ENCODE data around the gene ANKRD13B.
A peak's percentile ranks its signal among the peaks of the same experiment; 100 is the strongest.

ANKRD13B gene

DNA sequence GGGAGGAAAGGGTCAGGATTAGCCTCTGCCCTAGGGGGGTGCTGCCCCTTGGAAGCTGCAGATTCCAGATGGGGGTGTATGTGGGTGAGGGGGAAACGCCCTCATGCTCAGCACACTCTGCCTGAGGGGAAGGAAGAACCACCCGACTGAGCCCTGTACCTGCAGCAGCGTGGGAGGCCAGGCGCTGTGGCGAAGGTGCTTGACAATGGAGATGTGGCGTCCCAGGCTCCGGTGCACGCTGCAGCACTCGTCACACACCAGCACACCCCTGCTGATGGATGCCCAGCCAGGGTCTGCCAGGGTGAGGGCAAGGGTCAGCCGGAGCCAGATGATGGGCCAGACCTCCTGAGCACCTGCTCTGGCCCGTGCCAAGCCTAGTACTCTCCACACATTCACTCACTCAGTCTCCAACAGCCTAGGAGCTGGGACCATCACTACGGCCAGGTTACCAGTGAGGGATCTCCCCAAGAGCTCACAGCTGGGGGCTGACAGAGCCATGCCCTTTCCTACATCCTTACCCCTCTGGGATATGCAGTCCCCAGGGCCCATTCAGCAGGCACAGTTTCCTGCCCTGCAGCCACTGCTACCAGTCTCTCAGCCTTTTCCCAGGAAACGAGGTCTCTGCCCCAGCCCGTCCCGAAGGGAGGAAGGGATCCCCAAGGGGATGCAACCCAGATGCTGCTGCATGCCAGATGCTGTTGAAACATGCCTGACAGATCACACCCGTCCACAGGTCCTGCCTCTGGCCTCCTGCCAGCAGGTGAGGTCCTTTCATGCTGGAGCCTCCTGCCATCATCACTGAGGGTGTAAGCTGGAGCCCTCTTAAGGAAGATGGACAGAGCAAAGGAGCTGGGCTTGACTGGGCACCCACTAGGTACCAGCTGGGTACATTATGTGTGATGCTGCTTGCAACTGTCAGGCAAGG lies 9.3 kb upstream of the ANKRD13B start:
- H3K4me3 ChIP-seq (ENCODE audit: low read depth, low read length), result no peak overlapping the region
- TF ChIP-seq, protein P1, sequence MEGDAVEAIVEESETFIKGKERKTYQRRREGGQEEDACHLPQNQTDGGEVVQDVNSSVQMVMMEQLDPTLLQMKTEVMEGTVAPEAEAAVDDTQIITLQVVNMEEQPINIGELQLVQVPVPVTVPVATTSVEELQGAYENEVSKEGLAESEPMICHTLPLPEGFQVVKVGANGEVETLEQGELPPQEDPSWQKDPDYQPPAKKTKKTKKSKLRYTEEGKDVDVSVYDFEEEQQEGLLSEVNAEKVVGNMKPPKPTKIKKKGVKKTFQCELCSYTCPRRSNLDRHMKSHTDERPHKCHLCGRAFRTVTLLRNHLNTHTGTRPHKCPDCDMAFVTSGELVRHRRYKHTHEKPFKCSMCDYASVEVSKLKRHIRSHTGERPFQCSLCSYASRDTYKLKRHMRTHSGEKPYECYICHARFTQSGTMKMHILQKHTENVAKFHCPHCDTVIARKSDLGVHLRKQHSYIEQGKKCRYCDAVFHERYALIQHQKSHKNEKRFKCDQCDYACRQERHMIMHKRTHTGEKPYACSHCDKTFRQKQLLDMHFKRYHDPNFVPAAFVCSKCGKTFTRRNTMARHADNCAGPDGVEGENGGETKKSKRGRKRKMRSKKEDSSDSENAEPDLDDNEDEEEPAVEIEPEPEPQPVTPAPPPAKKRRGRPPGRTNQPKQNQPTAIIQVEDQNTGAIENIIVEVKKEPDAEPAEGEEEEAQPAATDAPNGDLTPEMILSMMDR (IDR thresholded peaks at IDR 0.05; ENCODE audit: low read depth, low read length), result no peak
- H3K27ac ChIP-seq, result no peak overlapping the region
- DNase-seq, result no peak
- no peaks in the 10 kb centered on the region for H3K27me3 ChIP-seq (ENCODE audit: insufficient read depth, low read depth, severe bottlenecking)
- H3K36me3 ChIP-seq, result peaks cover 41% of the 10 kb centered on the region
- H3K9me3 ChIP-seq (ENCODE audit: severe bottlenecking), result no peaks in the 10 kb centered on the region

GRCh38 chr17:29584452-29585079 lies 8.4 kb upstream of the ANKRD13B start:
- TF ChIP-seq, protein P1 (IDR thresholded peaks at IDR 0.05; ENCODE audit: low read depth, low read length), result no peak
- Histone ChIP-seq H3K4me3 (ENCODE audit: low read depth, low read length) (no peak overlapping the region), H3K9me3 (ENCODE audit: severe bottlenecking) (no peaks in the 10 kb centered on the region), H3K27me3 (ENCODE audit: insufficient read depth, low read depth, severe bottlenecking) (no peaks in the 10 kb centered on the region), H3K27ac (no peak overlapping the region), H3K36me3 (peaks cover 34% of the 10 kb centered on the region)
- DNase-seq, result no peak

GRCh38 chr17:29585080-29585751 lies 7.7 kb upstream of the ANKRD13B start:
- peaks cover 28% of the 10 kb centered on the region for H3K36me3 ChIP-seq
- no peaks in the 10 kb centered on the region for H3K9me3 ChIP-seq (ENCODE audit: severe bottlenecking)
- no peaks in the 10 kb centered on the region for H3K27me3 ChIP-seq (ENCODE audit: insufficient read depth, low read depth, severe bottlenecking)
- H3K27ac ChIP-seq, result no peak overlapping the region
- no peak overlapping the region for H3K4me3 ChIP-seq (ENCODE audit: low read depth, low read length)
- TF ChIP-seq, protein P1 (IDR thresholded peaks at IDR 0.05; ENCODE audit: low read depth, low read length), result peak; percentile 39
- DNase-seq, result no peak

GRCh38 chr17:29586676-29587469 lies 6.1 kb upstream of the ANKRD13B start:
- no peaks in the 10 kb centered on the region for H3K9me3 ChIP-seq (ENCODE audit: severe bottlenecking)
- TF ChIP-seq, protein P1 (IDR thresholded peaks at IDR 0.05; ENCODE audit: low read depth, low read length), result no peak
- DNase-seq, result no peak
- H3K4me3 ChIP-seq (ENCODE audit: low read depth, low read length), result no peak overlapping the region
- no peaks in the 10 kb centered on the region for H3K27me3 ChIP-seq (ENCODE audit: insufficient read depth, low read depth, severe bottlenecking)
- H3K27ac ChIP-seq, result no peak overlapping the region
- peaks cover 17% of the 10 kb centered on the region for H3K36me3 ChIP-seq

- TF ChIP-seq, protein P1 (IDR thresholded peaks at IDR 0.05; ENCODE audit: low read depth, low read length), result no peak
- no peaks in the 10 kb centered on the region for H3K9me3 ChIP-seq (ENCODE audit: severe bottlenecking)
- no peak overlapping the region for H3K4me3 ChIP-seq (ENCODE audit: low read depth, low read length)
- no peak for DNase-seq
- peaks cover 9% of the 10 kb centered on the region for H3K36me3 ChIP-seq
- no peak overlapping the region for H3K27ac ChIP-seq
- no peaks in the 10 kb centered on the region for H3K27me3 ChIP-seq (ENCODE audit: insufficient read depth, low read depth, severe bottlenecking)
Measured at GRCh38 chr17:29587591-29587990, 5.3 kb upstream of the ANKRD13B start.
